B cell (primary cell): ENCODE results near the gene HEPACAM. TPM values are rescaled to one million over a fixed set of nuclear protein-coding genes. Genes with fewer than 3 reads are reported as not detected.

ENCODE experiments used
- ATAC-seq: fragments of 200-7000 bp; cut with Tn5 transposase; one replicate; pipeline ENCODE4 v1.10.0; 2021; ENCODE audit warnings: low read depth, mild to moderate bottlenecking, moderate number of reproducible peaks, moderate library complexity
- CTCF ChIA-PET: fragments of 350-600 bp; sonication (Branson Sonifier 250); formaldehyde crosslinking; loops from one replicate; lab custom pipeline; 2021; ENCODE audit warnings: antibody characterized with exemption, inconsistent platforms; lab: Charles Lee
- POLR2A ChIA-PET: fragments of 350-600 bp; sonication (Branson Sonifier 250); formaldehyde crosslinking; loops from one replicate; lab custom pipeline; 2021; ENCODE audit warnings: antibody characterized with exemption; lab: Charles Lee
- DNase-seq: peaks from one replicate; pipeline ENCODE4 v3.0.0; 2013
- H2AFZ ChIP-seq: 2 replicates; pipeline ENCODE4 v1.6.1; 2012; ENCODE audit warnings: mild to moderate bottlenecking, low read depth, low read length; ENCODE audit not compliant: insufficient read depth, poor library complexity, severe bottlenecking
- H3K27ac ChIP-seq, 2 donors: 1 replicate in 1 of 2; 2 replicates in 1 of 2; pipeline ENCODE4 v1.5.1; 2012 to 2013; ENCODE audit warnings: low read length in 2 of 2, mild to moderate bottlenecking in 2 of 2, moderate library complexity in 1 of 2
- H3K27me3 ChIP-seq, 4 experiments: fragments of 200-600 bp in 1 of 4; sonication (generic) in 1 of 4; replicated peaks in 1 of 4; 1 replicate in 2 of 4; 2 replicates in 2 of 4; pipeline versions ENCODE4 v1.6.1 to v1.7.0; 2013 to 2016; ENCODE audit warnings: low read length in 3 of 4, mild to moderate bottlenecking in 2 of 4, mixed read lengths in 1 of 4, moderate library complexity in 1 of 4; ENCODE audit not compliant: insufficient read depth in 4 of 4, control insufficient read depth in 3 of 4; ENCODE audit errors: control extremely low read depth in 1 of 4
- H3K36me3 ChIP-seq, 2 experiments: replicated peaks in 1 of 2; 1 replicate in 1 of 2; 2 replicates in 1 of 2; pipeline versions ENCODE4 v1.6.1 to v1.7.1; 2013; ENCODE audit warnings: low read length in 1 of 2; ENCODE audit not compliant: insufficient read depth in 2 of 2, control insufficient read depth in 1 of 2; ENCODE audit errors: control extremely low read depth in 1 of 2, extremely low read depth in 1 of 2
- H3K4me1 ChIP-seq, 2 donors: fragments of 200-600 bp in 1 of 2; sonication (generic) in 1 of 2; 1 replicate in 1 of 2; 2 replicates in 1 of 2; pipeline versions ENCODE4 v1.5.1 to v1.6.1; 2013 to 2017; ENCODE audit warnings: low read length in 2 of 2; ENCODE audit not compliant: control insufficient read depth in 2 of 2, insufficient read depth in 2 of 2
- H3K4me2 ChIP-seq: replicated peaks from 2 replicates; pipeline ENCODE3; 2012; ENCODE audit warnings: mild to moderate bottlenecking, low read depth, low read length; ENCODE audit not compliant: poor library complexity, severe bottlenecking
- H3K4me3 ChIP-seq, 5 experiments: fragments of 200-600 bp in 1 of 5; sonication (generic) in 1 of 5; 1 replicate in 3 of 5; 2 replicates in 2 of 5; pipeline versions ENCODE4 v1.5.1 to v1.7.0; 2011 to 2016; ENCODE audit warnings: low read length in 4 of 5, mild to moderate bottlenecking in 4 of 5, low read depth in 2 of 5, control low read depth in 1 of 5, moderate library complexity in 1 of 5; ENCODE audit not compliant: insufficient read depth in 1 of 5; ENCODE audit errors: control extremely low read depth in 1 of 5, extremely low read depth in 1 of 5
- H3K79me2 ChIP-seq: fragments of 200-600 bp; sonication (generic); one replicate; pipeline ENCODE4 v1.6.0; 2016; ENCODE audit warnings: low read length; ENCODE audit not compliant: control insufficient read depth, insufficient read depth
- H3K9ac ChIP-seq: fragments of 200-600 bp; sonication (generic); 2 replicates; pipeline ENCODE4 v1.6.1; 2017; ENCODE audit warnings: mild to moderate bottlenecking, low read length, moderate library complexity
- H3K9me3 ChIP-seq, 3 donors: one replicate each; pipeline versions ENCODE4 v1.6.1 to v1.7.1; 2013; ENCODE audit warnings: low read length in 2 of 3; ENCODE audit not compliant: control insufficient read depth in 2 of 3, insufficient read depth in 1 of 3; ENCODE audit errors: control extremely low read depth in 1 of 3
- H4K20me1 ChIP-seq: 2 replicates; pipeline ENCODE4 v1.6.0; 2012; ENCODE audit warnings: mild to moderate bottlenecking, low read length; ENCODE audit not compliant: insufficient read depth, control insufficient read depth, poor library complexity, severe bottlenecking
- H3K27ac Mint-ChIP-seq: one replicate; pipeline ENCODE4 v1.8.0; 2021; ENCODE audit warnings: mixed read lengths
- H3K27me3 Mint-ChIP-seq: one replicate; pipeline ENCODE4 v1.8.0; 2021; ENCODE audit warnings: mixed read lengths
- H3K4me1 Mint-ChIP-seq: one replicate; pipeline ENCODE4 v1.8.0; 2021; ENCODE audit warnings: mixed read lengths
- H3K4me3 Mint-ChIP-seq: one replicate; pipeline ENCODE4 v1.8.0; 2021; ENCODE audit warnings: mixed read lengths
- H3K9me3 Mint-ChIP-seq: one replicate; pipeline ENCODE4 v1.8.0; 2022; ENCODE audit warnings: mixed read lengths; ENCODE audit not compliant: insufficient read depth
- CTCF ChIP-seq: fragments of 200-600 bp; IDR thresholded peaks from one replicate; pipeline ENCODE4 v1.8.0; 2022; ENCODE audit warnings: antibody characterized with exemption, mild to moderate bottlenecking
- EZH2 ChIP-seq: IDR thresholded peaks from 2 replicates; pipeline ENCODE4 v1.6.1; 2012; ENCODE audit warnings: borderline replicate concordance, low read depth, mild to moderate bottlenecking, moderate library complexity, low read length; ENCODE audit not compliant: insufficient read depth, poor library complexity, severe bottlenecking
- WGBS: methylation state at CpG from one replicate; pipeline ENCODE4 v1.1.5; 2013; ENCODE audit warnings: missing lambda C conversion rate; ENCODE audit not compliant: insufficient coverage; 5-methylcytosine and 5-hydroxymethylcytosine counted together
- intact Hi-C: fragments of 100-400 bp; cut with micrococcal nuclease; formaldehyde crosslinking; loops from one replicate; pipeline ENCODE4 v1.10.0; 2022
- polyA plus RNA-seq: library from polyadenylated mRNA; depleted of rRNA; stranded (reverse); fragments of >200 nt; gene quantifications from 2 replicates; pipeline ENCODE4 v1.2.3, GENCODE V29; 2012
- total RNA-seq, 2 donors: library from RNA; stranded (reverse); fragments of 120-200 nt in 1 of 2; gene quantifications; 1 replicate in 1 of 2; 2 replicates in 1 of 2; pipeline versions ENCODE4 v1.2.3 to v1.2.4, GENCODE V29; 2013 to 2022

Gene HEPACAM
- total and polyA plus RNA-seq, 2 donors (not counting 1 experiment from before 2014, with no cell fraction given) = not detected

- H3K36me3 ChIP-seq = no peaks in the 10 kb centered on the region
- peaks cover 0 to 21% (median 5%) of the 10 kb centered on the region in 4 experiments for H3K27me3 ChIP-seq
- 94% methylated on average over 2 of the region's 4 CpGs for WGBS
- H3K9ac ChIP-seq = no peak overlapping the region
- H2AFZ ChIP-seq = no peak overlapping the region
- DNase-seq (no peak), ATAC-seq (no peak)
- H3K27ac Mint-ChIP-seq = no peak overlapping the region
- no peaks in the 10 kb centered on the region for H3K79me2 ChIP-seq
- peaks cover 2% of the 10 kb centered on the region for H3K4me1 Mint-ChIP-seq
- ChIA-PET CTCF (no interaction called here), POLR2A (no interaction called here)
- H3K4me3 ChIP-seq = no peak overlapping the region
- no peak overlapping the region for H3K4me2 ChIP-seq
- intact Hi-C loops = no loop called here
- H3K9me3 Mint-ChIP-seq = no peaks in the 10 kb centered on the region
- H3K4me1 ChIP-seq = no peaks in the 10 kb centered on the region
- no peak overlapping the region for H3K4me3 Mint-ChIP-seq
- peaks cover 0 to 8% (median 4%) of the 10 kb centered on the region in 3 donors for H3K9me3 ChIP-seq
- H3K27me3 Mint-ChIP-seq = peaks cover 14% of the 10 kb centered on the region
- H3K27ac ChIP-seq = no peak overlapping the region
- no peak for TF ChIP-seq EZH2
- no peak for TF ChIP-seq CTCF
- H4K20me1 ChIP-seq = no peaks in the 10 kb centered on the region
Observed at GRCh38 chr11:124934862-124935547, 842 bp downstream of the HEPACAM start.

- ATAC-seq (no peak), DNase-seq (no peak)
- Mint-ChIP-seq H3K27ac (no peak overlapping the region), H3K4me3 (no peak overlapping the region), H3K9me3 (no peaks in the 10 kb centered on the region), H3K27me3 (peaks cover 1% of the 10 kb centered on the region), H3K4me1 (peaks cover 2% of the 10 kb centered on the region)
- no peak overlapping the region for H3K4me2 ChIP-seq
- H3K9me3 ChIP-seq = peaks cover 0 to 2% (median 0%) of the 10 kb centered on the region in 3 donors
- CTCF ChIA-PET = interaction anchor here (1.1 kb wide), 1 partner anchor 94 kb away, joined by 3 read pairs; no protein-coding TSS in a partner anchor
- POLR2A ChIA-PET = no interaction called here
- H3K36me3 ChIP-seq = no peaks in the 10 kb centered on the region
- no peak overlapping the region for H3K4me3 ChIP-seq
- H4K20me1 ChIP-seq = no peaks in the 10 kb centered on the region
- H3K9ac ChIP-seq = no peak overlapping the region
- H3K4me1 ChIP-seq = no peaks in the 10 kb centered on the region
- H3K27ac ChIP-seq = no peak overlapping the region
- TF ChIP-seq EZH2 (no peak), CTCF (no peak)
- no peaks in the 10 kb centered on the region for H3K79me2 ChIP-seq
- WGBS = no CpG with 5 or more reads among the region's 3 CpGs
- peaks cover 0 to 14% (median 5%) of the 10 kb centered on the region in 4 experiments for H3K27me3 ChIP-seq
- no peak overlapping the region for H2AFZ ChIP-seq
- intact Hi-C loops = no loop called here
Observed at GRCh38 chr11:124930799-124931198, 5.0 kb downstream of the HEPACAM start.
